CD4-positive, alpha-beta T cell treated with Interferon alpha-2 for 1 hour (primary cell): ENCODE results near the gene KCNAB2.
"Not testable (repeated sequence)": the region's sequence is repeated elsewhere in the genome, so short reads cannot be mapped to it uniquely, and the experiment has no call there.

Experiments
- DNase-seq, 2 donors: peaks; one replicate each; pipeline ENCODE4 v3.0.0-alpha.2; 2020 to 2022

Gene KCNAB2

DNA sequence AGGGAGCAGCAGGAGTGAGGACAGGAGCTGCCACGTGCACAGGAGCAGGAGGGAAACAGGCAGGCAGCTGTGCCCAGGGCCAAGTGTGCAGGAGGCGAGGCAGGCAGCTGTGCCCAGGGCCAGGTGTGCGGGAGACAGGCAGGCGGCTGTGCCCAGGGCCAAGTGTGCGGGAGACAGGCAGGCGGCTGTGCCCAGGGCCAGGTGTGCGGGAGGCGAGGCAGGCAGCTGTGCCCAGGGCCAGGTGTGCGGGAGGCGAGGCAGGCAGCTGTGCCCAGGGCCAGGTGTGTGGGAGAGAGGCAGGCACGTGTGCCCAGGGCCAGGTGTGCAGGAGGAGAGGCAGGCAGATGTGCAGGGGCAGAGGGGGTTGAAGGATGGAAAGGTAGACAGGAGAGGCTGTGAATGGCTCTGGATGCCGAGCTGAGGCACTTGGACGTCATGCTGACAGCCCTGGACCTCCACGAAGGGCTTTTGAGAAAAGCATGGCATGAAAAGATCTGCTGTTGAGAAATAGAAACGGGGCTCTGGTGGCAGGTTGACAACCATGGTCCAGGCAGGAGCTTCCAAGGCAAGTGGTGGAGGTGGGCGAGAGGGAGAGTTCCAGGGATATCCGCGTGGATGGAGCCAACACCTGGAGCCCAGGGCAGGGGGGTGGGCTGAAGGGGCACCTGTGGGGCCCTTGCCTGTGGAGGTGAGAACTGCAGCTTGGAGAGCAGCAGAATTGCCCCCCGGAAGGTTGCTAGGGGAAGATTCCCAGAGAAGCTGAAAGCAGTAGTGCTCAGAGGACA, 34.3 kb upstream of the KCNAB2 start:
- no peak for DNase-seq

DNA sequence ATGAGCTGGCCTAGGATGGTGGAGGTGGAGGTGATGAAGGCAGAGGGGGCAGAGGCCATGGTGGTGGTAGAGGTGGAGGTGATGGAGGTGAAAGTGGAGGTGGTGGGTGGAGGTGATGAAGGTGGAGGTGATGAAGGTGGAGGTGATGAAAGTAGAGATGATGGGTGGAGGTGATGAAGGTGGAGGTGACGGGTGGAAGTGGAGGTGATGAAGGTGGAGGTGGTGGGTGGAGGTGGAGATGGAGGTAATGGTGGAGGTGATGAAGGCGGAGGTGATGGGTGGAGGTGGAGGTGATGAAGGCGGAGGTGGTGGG, 33.8 kb upstream of the KCNAB2 start:
- DNase-seq, result no peak

DNA sequence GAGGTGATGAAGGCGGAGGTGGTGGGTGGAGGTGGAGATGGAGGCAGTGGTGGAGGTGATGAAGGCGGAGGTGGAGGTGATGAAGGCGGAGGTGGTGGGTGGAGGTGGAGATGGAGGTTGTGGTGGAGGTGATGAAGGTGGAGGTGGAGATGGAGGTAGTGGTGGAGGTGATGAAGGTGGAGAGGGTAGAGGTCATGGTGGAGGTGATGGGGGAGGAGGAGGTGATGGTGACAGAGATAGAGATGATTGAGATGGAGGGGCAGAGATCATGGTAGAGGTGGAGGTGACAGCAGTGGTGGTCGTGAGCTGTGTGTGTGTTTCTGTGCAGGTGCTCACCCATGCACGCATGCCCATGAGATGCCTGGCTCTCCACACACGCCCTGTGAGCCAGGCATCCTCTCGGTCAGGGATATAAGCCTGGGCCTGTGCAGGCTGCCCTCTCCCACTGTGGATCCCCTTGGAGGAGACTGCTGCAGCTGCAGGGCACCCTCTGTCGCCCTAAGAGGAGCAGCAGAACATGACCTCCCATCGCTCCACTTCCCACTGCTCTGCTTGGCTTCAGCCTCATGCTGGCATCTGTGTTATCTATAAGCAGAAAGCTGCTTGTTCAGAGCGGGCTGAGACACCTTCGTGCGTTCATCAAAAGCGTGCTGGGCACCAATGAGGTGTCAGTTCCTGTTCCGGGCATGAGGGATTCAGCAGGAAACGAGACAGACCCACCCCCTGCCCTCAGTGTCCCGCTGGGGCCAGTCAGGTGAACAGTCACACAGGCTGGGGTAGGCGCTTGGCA, 33.0 kb upstream of the KCNAB2 start:
- peak in 1 of 2 donors; percentile 18 for DNase-seq

DNA sequence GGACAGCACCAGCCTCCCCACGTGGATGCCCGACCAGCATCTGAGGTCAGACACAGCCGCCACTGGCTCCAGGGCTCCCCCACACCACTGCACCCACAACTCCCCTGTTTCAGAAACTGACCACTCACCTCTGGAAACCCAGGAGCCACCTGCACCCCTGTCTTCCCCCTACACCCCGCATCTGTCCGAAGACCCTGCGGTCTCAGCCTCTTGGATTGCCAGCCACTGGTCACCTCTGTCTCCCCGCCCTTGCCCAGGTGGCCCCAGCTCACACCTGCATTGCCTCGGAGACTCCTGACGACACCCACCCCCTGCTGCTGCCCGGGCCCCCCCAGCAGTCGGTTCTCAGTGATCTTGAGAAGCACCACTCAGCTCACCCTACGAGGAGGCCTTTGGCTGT, 32.2 kb upstream of the KCNAB2 start:
- no peak for DNase-seq

DNA sequence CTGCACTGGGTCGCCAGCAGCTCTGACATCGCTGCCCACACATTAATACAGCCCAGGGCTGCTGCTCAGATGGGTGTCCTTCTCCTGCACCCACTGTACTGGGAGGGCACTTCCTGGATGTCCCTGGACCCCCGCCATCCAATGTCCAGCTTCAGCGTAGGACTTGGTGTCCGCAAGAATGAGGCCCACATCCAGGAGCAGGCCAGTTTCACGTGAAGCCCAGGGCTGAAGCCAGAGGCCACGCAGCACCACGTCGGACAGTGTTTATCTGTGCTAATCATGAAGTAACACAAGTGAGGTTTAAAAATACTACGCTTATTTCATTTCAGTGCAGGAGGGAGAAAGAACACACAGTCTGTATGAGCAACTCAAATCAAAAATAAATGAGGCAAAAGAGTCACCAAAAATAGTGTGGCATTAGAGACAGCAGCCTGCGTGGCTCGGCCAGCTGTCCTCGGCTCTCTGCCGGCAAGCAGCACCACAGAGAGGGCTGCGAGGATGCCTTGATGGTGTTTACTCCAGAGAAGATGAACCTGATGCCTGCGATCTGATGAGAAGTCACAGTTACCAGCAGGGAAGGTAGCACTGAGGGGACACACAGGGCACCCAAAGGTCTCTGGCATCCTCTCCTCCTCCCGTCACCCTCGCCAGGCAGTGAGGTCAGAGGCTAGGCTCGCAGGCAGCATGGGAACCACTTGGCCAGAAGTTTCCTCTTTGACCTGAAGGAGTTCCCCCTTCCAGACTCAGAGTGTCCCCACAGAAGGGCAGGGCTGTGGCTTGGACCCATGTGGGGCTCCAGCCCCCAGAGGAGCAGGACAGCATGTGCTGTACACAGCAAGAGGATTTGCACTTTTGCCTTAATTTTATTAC, 31.3 kb upstream of the KCNAB2 start:
- DNase-seq, result no peak

DNA sequence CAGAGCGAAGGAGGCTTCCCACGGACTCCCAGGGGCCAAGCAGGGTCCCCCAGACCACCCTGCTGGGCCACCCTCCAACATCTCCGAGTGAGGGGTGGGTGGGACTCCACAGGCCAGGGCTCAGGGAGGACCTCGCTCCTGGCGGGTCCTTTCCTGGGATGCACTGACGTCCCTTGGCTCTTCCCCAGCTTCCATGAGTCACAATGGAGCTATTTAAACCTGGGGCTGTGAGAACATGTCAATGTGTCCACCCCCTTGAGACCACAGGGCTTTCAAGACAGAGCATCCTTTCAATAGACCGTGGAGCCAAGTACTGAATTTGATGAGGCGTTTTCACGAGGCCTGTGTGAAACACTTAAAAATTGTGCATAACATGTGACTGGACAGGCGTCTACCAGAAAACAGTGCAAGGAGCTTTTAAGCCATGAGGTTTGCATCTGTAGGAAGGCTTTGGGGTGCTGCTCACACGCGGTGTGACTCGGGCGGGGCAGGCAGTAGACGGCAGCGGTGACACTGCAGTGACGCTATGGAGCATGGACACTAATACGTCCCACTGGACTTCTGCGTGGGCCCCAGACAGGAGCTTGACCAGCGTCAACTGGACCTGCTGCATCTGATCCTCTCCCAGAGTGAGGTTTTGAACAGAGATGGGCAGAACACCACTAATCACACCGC, 29.4 kb upstream of the KCNAB2 start:
- DNase-seq, result no peak

DNA sequence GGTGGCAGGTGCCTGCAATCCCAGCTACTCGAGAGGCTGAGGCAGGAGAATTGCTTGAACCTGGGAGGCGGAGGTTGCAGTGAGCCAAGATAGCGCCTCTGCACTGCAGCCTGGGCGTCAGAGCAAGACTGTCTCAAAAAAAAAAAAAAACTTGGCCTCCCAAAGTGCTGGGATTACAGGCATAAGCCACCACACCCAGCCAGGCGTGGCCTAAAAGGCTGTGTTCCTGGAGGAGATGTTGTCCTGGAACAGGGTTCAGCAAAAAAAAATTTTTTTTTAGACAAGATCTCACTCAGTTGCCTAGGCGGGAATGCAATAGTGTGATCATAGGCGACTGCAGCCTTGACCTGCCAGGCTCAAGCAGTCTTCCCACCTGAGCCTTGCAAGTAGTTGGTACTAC, 28.0 kb upstream of the KCNAB2 start:
- DNase-seq, result not testable (repeated sequence)

DNA sequence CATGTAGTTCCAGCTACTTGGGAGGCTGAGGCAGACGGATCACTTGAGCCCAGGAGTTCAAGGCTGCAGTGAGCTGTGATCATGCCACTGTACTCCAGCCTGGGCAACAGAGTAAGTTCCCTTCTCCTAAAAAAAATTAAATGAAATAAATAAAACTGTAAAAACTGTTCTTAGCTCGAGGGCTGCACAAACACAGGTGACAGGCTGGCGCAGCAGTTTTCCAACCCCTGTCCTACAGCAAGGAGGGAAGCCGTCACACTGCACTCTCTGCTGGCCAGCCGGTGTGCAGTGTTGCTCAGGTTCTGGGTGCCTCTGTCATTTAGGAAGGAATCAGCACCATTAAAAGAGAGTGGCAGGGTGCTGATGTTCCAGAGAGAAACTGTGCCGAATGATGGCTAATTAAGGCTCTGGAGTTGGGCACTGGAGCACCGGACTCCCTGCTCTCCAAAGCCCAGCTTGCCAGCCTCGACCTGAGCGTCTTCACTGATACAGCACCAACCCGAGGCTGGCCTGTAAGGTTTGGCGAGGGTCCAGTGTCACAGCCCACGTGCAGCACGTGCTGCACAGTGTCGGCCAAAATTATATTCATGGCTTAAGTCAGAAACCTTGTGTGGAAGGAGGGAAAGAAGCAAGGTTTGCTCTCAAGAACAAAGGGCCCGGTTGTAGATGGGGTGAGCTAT, 26.4 kb upstream of the KCNAB2 start:
- no peak for DNase-seq

DNA sequence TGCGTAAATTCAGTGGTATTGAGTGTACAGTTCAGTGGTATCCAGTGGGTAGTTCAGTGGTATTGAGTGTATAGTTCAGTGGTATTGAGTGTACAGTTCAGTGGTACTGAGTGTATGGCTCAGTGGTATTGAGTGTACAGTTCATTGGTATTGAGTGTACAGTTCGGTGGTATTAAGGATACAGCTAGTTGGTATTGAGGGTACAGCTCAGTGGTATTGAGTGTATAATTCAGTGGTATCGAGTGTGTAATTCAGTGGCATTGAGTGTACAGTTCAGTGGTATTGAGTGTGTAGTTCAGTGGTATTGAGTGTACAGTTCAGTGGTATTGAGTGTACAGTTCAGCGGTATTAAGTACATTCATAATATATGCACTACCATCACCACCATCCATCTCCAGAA, 23.5 kb upstream of the KCNAB2 start:
- DNase-seq, result no peak

DNA sequence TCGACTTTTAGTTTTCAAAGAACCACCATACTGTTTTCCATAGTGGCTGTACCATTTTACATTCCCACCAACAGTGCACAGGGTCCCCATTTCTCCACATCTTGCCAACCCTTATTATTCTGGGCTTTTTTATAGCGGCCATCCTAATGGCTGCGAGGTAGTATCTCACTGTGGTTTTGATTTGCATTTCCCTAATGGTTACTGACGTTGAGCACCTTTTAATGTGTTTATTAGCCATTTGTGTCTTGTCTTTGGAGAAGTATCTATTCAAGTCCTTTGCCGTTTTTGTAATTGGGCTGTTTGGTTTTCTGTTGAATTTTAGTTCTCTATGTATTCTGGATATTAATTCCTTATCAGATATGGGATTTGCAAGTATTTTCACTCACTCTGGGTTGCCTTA, 22.3 kb upstream of the KCNAB2 start:
- no peak for DNase-seq

DNA sequence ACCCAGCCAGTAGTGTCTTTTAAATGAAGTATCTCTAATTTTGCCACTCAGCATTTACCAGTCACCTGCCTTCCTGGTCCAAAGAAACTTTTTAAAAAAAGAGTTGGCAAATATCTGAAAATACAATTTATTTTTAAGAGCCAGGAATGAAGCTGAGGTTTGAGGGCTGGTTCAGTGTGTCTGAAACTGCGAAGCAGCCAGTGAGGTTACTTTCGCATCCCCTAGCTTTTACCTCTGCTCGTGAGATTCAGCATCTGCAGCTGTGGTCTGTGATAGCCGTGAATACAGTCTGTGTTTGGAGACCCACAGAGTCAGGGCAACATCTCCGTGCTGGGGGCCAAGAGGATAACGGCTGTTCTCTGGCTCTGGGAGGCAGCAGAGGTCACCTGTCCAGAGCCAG, 21.3 kb upstream of the KCNAB2 start:
- no peak for DNase-seq

DNA sequence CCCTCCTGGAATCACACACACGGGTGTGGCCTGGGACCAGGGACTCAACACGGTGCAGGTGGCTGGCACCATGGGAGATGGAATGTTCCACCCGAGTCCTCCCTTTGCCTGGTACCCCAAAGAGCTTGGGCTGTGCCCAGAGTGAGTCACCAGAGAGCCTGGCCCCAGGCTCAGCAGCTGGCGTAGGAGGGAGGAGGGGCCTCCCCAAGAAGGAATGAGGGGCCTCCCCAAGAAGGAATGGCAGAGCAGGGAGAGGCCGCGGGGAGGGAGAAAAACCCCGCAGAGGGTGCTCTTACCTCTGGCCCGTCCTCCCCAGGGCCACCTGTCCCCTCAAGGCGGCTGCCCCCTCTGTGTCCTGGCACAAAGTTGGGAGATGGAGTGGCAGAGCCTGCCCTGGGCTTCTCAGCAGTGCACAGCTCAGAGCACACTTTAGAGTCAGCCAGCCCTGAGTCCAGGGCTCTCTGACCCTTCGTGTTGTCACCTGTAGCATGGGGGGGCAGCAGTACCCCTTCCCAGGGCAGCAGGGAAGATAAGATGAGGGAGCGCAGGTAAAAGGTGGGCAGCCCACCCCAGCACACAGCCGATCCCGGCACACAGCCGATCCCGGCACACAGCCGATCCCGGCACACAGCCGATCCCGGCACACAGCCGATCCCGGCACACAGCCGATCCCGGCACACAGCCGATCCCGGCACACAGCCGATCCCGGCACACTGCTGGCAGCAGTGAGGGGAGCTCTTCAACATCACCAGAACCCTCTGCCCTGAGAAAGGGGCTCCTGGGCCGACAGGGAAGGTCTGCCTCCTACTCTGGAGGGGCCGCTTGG, 20.2 kb upstream of the KCNAB2 start:
- DNase-seq, result no peak

DNA sequence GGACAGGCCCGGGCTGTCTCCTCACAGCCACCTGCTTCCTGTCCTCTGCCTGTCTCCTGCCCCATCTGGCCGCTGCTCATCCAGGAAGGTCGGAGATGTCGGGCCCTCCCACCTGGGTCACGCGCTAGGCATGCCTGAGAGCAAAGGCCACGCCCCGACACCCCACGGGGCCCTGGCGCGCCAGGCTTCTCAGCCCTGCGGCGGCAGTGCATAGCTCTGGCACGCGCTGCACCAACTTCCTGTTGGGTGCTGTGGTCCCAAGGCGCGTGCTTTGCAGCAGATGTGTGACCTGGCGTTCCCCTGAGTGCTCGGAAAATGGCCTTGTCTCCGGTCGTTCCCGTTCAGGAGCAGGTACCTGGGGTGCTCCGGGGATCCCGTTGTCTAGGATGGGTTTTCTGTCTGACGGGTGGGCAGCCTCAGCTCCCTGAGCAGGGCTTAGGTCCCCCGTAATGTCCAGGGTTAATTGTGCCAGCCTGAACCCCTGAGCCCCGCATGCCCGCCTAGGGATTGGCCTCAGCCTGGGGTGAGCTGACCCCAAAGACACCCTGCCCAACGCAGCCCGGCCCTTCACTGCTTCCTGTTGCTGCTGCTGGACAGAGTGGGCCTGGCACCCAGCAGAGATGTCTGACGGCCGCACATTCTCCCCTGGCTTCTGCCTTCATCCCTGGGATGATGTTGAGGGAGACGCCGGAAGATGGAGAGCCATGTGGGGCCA, 19.4 kb upstream of the KCNAB2 start:
- peak; percentile 90 to 91 for DNase-seq

DNA sequence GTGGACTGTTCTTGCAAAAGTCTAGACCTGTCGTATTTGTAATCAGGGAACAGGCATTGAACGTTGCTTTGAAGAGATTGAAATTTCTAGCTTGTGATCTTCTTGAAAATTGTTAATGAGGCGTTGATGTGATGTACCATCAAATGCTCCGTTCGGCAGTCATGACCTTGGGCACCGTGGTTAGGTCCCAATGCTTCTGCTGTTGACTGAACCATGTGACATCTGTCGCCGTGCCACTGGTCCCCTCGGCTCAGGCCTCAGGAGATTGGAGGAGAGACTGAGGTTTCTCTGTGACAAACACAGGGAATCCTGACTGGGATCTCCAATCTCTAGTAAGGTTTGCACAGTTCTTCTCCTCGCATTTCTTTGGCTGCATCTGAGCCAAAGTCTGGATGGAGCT, 18.1 kb upstream of the KCNAB2 start:
- DNase-seq, result peak in 1 of 2 donors; percentile 13

DNA sequence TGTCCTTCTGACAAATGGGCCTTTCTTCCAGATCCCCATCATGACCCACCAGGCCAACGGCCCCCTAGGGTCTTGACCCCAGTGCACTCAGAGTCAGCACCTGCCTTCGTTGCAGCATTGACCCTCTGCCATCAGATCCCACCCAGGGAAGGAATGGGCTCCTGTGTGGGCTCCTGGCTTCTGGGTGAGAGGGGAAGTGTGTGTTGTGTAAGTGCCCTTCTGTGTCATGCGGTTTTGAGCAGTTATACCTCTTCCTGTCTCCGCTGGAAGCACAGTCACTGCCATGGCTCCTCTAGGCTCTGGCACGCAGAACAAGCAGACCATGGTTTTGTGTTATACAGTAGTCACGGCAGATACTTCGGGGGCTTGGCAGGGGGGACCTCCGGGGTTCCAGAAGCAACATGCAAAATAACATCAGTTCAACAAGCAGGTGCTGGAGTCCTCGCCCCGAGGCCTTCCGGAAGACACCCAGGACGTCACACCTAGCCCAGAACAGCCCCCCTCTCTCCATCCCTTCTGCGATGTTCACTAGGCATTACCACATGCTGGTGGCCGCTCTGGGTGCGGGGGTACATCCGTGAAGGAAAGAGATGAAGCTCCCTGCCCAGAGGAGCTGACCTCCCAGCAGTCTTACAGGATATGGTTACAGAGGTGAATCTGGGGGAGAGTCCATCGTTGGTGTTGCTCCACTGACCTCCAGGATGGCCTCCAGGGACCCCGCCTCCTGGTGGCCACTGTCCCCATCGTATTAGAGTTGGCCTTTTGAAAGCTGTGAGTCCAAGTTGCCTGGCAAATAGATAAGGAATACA, 17.4 kb upstream of the KCNAB2 start:
- peak; percentile 64 to 66 for DNase-seq

DNA sequence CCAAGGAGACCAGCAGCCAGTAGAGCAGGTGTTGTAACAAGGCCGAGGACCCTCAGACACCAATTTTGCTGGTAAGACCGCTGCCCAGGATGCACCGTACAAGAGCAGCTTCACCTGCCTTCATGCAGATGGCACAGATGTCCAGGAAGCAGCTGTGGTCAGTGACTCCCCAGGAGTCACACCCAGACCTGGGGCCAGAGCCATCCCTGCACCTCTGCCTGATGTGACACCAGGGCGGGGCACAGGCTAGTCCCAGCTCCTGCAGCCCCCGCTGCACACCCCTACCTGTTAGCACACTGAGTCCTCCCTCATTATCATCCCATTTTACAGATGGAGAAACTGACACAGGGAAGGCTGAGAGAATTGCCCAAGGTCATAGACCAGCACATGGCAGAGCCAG, 16.3 kb upstream of the KCNAB2 start:
- DNase-seq, result no peak

DNA sequence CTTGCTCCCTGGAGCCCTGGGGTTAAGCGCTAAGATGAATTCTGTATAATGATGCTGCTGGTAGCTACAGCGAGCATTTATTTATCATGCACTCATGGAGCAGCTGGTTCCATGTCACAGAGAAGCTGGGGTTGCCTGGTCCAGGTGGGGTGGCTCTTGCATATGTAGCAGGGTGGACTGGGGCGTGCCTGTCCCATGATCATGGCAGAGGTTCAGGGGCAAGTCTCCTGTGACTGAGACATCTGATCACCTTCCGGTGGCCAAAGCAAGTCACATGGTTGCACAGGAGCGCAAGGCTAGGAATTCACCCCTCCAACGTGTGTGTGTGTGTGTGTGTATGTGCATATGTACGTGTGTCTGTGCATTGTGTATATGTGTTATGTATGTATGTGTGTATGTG, 15.6 kb upstream of the KCNAB2 start:
- DNase-seq, result no peak

DNA sequence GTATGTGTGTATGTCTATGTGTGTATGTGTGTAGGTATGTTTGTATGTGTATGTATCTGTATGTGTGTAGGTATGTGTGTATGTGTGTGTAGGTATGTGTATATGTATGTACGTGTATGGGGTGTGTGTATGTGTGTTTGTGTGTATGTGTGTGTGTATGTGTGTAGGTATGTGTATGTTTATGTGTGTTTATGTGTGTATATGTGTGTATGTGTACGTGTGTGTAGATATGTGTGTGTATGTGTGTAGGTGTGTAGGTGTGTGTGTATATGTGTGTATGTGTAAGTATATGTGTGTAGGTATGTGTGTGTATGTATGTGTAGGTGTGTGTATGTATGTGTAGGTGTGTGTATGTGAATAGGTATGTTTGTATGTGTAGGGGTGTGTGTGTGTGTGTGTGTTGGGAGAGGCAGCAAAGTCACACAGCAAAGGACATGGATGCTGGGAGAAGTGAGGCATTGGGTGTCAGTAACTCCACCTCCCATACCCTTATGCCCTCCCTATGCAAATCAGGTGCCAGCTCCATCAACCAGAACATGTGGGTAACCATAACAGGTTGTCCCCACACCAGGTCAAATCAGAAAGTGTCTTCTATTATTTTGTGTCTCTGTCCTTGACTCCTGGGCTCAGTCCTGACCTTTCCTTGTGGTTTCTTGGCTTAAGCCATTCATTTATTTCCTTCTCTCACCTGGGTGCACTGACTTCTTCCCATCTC, 15.0 kb upstream of the KCNAB2 start:
- no peak for DNase-seq

DNA sequence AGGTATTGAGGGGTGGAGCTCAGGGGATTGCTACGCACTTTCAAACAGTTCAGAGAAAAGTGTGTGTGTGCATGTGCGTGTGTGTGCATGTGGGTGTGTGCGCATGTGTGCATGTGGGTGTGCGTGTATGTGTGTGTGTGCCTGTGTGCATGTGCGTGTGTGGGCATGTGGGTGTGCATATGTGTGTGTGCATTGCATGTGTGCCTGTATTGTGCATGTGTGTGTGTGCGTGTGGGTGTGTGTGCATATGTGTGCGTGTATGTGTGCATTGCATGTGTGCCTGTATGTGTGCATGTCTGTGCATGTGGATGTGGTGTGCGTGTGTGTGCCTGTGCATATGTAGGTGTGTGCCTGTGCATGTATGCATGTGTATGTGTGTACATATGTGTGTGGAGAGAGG, 12.6 kb upstream of the KCNAB2 start:
- DNase-seq, result no peak
